DMS153 treated with DMSO at 0.1 percent for 48 hours (cell line): ENCODE data around the gene PDRG1.

ENCODE experiments used
- DNase-seq: peaks from one replicate; lab custom pipeline; 2025; ENCODE audit not compliant: unreplicated experiment; lab: John Stamatoyannopoulos, UW

The PDRG1 gene

DNA sequence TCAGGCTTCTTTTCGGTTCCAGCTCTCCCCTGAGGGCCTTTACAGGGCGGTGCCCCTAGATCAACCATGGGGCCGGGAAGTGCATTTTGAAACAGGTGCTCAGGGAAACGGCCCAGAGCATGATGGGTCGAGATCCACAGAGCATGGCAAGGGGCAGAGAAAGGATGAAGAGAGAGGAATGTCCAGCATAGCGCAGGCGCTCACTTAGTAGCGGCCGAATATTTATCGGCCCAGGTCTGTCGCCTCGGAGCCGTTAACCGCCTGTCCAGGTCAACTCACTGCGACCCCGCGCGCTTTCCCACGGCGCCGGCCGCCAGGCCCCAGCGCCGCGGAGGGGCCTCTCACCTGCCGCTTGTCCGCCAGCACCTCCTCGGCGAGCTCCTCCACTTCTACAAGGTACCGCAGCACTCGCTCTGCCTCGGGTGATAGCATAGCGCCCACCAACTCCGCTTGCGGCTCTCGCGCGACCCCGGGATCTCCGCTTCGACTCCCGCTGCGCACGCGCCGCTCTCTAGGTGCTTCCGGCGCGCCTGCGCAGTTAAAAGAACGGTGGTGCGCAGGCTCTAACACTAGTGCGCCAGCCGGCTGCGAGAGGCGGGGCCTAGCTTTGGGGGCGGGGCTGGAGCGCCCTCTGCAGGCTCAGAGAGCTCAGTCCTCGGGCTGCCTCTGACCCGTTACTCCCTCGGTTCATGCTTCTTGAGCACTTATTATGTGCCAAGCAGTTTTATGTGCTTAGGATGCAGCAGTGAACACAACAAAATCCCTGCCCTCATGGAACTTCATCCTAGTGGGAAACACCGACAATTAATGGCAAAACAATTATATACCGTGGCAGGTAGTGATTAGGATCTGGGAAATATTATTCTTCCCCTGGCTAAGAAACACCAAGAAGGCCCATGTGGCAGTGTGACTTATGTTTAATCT is at the start of gene PDRG1:
Gene PDRG1 (minus strand): TSS at position 517 of the 924 bp plus-strand sequence. CDS start 85 bp downstream, at position 432.
- DNase-seq = peak; percentile 95

DNA sequence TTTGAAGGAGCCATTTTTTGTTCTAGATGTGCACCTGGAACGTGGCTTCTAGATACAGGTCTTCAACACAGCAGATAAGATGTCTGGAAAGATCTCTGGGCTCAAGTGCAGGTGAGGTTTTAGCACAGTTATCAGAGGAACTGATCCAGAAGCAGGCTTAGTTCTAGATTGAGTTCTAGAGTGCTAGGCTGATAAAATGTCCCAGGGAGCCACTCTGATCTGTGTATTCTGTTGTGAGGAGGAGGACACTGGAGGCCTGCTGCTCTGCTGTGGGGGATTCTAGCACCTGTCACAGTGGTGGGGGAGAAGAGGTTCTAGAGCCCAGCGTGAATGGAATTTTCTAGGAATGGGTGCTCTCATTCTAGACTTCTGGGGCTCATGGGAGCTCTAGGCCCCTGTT is 46.4 kb upstream of the PDRG1 start:
- no peak for DNase-seq

GRCh38 chr20:31996996-31997395 is 45.1 kb upstream of the PDRG1 start:
- DNase-seq = no peak

- DNase-seq = no peak
These were observed 40.2 kb upstream of the PDRG1 start for GRCh38 chr20:31992086-31992485.

DNA sequence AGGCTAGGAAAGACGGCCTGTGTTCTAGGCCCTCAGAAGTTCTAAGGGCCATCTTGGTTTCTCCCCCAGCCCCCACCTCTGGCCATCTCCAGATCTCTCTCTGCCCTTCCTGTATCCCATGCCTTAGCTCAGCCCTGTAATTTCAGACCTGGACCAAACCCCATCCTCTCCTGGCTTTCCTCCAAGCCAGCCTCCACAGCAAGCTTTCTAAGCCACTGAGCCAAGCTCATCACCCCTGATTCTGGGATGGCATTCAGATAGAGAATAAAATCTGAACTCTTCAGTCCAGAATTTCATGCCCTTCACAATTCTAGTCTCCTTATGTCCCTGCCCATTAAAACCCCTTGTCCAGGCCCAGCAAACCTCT is 39.5 kb upstream of the PDRG1 start:
- no peak for DNase-seq

- no peak for DNase-seq
These were observed 38.9 kb upstream of the PDRG1 start for GRCh38 chr20:31990641-31991338.

DNA sequence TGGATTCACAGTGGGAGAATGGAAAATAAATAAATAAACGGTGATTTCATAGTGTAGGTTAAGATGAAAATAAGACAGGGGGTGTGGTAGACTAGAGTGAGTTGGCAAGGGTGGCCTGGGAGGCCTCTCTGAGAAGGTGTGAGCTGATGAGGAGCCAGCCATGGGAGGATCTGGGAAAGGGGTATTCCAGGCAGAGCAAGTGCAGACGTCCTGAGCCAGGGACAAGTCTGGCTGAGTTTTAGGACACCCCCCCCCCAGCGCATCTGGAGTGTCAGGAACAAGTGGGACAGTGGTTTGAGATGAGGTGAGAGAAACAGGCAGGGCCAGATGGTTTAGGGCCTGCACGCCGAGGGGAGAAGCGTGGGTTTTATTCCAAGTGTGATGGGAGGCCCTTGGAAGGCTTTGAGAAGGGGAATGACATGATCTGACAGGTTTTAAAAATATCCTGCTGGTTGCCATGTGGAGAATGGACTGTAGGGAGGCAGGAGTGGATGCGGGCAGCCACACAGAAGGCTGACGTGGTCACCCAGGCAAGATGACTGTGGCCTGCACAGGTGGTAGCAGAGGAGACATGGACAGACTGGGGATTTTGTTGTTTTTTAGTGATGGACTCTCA is 37.3 kb upstream of the PDRG1 start:
- DNase-seq = no peak

GRCh38 chr20:31988430-31989015 is 36.7 kb upstream of the PDRG1 start:
- DNase-seq = no peak

DNA sequence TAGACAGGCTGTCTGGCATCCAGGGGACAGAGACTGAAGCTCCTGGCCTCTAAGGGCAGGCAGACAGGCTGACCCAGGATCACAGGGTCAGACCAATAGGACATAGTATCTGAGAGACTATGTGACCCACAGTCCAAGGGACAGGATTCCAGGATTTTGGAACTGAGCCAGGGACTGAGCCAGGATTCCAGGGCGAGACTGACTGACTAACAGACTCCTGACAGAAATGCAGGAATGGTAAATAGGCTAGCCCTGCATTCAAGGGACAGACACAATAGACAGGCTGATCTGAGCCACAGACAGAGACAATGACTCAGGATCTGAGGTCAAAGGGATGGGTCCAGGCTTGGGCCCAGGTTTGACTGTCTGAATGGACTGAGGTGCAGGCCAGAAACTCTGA is 35.9 kb upstream of the PDRG1 start:
- DNase-seq = no peak

DNA sequence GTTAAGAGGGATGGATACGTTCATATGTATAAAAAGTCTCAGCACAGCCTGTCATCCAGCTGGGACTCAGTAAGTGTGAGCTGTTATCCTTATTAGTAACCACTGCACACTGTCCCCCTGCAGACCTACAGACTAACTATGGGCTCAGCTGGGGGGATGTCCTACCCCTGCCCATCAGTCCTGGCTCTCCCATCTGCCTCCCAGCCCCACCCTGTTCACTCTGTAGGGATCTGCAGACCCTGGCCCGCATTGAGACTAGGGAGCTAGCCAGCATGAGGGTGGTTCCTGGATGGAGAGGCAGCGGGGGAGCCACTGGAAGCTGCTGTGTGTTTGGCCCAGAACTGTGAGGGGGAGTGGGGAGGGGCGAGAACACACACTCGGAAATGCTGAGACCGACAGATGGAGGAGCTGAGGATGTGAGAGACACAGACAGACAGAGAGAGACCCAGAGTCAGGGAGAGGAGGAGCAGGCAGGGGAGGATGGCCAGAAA is 33.2 kb upstream of the PDRG1 start:
- no peak for DNase-seq

GRCh38 chr20:31981784-31982183 is 29.9 kb upstream of the PDRG1 start:
- no peak for DNase-seq

DNA sequence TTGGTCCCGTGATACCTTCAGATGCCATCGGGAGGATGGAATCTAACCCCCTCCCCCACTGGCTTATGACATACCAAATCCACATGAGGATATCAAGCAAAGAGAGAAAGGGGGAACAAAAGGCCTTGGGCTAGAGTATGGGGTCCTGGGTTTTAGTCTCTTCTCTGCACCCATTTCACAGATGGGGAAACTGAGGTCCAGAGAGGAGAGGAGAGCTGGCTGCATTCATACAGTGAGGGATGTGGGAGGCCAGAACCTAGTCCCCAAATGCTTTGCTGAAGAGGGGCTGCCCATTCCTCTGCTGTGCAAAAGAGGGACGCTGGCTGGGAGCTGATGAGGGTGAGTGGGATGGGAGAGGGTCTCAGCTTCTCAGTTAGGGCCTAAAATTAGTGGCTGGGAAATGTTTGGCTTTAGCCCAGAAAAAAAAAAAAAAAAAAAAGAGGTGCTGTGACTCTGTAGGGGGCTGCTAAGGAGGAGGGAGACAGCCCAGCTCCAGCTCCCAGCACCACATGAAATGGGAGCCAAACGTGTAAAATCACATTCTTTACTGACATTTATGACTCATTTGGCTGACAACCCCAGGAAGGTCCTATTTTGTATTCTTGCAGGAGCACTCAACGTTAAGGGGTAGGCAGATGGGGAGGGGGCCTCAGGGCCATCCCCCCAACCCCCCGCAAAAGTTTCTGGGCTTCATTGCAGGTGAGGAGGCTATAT is 28.0 kb upstream of the PDRG1 start:
- DNase-seq = no peak

DNA sequence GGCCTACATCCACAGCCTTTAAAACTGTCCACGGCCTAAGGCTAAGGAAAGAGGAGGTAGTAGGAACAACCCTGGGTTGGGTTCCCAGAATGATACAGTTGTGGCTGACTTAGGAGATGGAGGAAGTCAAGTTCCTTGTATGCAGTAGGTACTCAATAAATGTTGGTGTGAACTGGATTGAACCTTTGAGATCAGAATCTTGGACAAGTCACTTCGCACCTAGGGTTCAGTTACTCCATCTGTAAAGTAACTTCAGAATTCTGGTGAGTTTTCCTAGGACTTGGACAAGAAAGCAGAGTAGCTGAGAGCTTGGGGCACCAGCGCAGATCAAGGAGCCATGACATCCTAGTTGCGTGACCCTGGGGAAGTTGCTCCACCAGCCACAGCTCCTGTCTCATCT is 25.2 kb upstream of the PDRG1 start:
- DNase-seq = no peak

DNA sequence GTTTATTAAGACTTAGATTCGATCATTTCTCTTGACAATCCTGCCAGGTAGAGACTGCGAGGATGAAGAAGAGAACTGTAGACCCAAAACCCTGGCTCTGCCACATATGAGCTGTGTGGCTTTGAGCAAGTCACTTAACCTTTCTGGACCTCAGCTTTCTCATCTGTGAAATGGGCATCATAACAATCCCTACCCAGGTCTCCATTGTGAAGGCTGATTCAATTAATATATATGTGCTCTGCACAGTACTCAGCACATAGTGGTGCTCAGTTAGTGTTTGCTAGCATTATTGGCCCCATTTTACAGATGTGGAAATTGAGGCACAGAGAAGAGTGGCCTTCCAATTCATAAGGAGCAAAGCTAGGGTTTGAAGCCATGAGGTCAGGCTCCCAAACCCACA is 24.0 kb upstream of the PDRG1 start:
- DNase-seq = no peak

- no peak for DNase-seq
These were observed 23.2 kb upstream of the PDRG1 start for GRCh38 chr20:31974951-31975487.

- DNase-seq = no peak
These were observed 22.4 kb upstream of the PDRG1 start for GRCh38 chr20:31974296-31974695.

DNA sequence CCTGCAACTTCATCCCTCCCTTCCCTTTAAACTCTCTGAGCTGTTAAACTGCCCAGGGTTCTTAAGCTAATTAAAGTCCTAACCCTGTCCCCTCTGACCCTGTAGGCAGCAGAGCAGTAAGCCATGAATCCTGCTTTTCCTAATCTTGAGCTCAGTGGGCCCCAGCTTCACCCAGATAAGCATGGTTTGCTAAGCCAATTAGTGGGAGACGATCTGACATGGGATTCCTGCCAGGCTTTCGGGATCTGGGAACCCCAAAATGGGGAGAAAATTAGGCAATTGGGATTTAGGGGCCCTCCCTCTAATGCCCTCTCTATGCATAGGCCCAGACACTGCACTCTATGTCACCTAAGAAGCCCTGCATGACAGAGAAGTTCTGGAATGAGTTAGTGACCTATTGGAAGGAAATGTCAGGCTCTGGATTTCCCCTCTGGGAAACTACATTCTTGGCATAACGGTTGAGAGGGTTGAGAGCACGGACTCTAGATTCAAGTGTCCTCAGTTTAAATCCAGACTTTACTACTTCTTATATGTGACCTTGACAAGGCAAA is 20.7 kb upstream of the PDRG1 start:
- no peak for DNase-seq

GRCh38 chr20:31969991-31970390 is 18.1 kb upstream of the PDRG1 start:
- no peak for DNase-seq

DNA sequence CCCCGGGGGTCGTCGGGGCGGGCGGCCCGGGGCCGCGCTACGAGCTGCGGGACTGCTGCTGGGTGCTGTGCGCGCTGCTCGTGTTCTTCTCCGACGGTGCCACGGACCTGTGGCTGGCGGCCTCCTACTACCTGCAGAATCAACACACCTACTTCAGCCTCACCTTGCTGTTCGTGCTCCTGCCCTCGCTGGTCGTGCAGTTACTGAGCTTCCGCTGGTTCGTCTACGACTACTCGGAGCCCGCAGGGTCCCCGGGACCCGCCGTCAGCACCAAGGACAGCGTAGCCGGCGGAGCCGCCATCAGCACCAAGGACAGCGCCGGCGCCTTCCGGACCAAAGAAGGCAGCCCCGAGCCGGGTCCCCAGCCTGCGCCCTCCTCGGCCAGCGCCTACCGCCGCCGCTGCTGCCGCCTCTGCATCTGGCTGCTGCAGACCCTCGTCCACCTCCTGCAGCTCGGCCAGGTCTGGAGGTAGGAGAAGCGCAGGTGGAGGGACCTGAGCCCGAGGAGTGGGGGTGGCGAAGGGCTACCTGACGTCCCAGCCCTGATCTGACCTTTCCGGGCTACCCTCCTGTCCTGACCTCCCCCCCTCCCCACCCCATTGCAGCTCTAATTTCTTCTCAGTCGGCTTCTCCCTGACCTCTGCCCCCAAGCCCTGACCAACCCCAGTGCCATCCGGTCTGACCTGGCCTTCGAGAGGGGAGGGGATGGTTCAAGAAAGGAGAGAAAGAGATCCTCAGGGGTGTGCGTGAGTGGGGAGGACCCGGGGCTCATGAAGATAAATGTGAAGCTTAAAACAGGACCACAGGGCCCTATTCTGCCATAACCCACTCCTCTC is 16.7 kb upstream of the PDRG1 start:
- no peak for DNase-seq
